HG02571 (cell line): Measurements from ENCODE around the gene TRIM60.
"Not testable (repeated sequence)": the region's sequence is repeated elsewhere in the genome, so short reads cannot be mapped to it uniquely, and the experiment has no call there.

Experiments
- ATAC-seq: cut with Tn5 transposase; IDR thresholded peaks from one replicate; pipeline ENCODE4 v1.9.1; 2021; ENCODE audit warnings: mild to moderate bottlenecking, moderate library complexity; ENCODE audit not compliant: unreplicated experiment

The TRIM60 gene

GRCh38 chr4:165052627-165053026 lies 20.8 kb downstream of the TRIM60 start:
- no peak for ATAC-seq

- ATAC-seq: no peak
Measured at GRCh38 chr4:165053645-165054044, 21.8 kb downstream of the TRIM60 start, which contains the start of gene TRIM75. TSS of gene TRIM75 (plus strand) at chr4:165053866. CDS start at chr4:165059148, 5,282 bp downstream.

GRCh38 chr4:165055601-165056000 lies 23.8 kb downstream of the TRIM60 start:
- ATAC-seq: no peak

GRCh38 chr4:165058666-165059065 lies 26.9 kb downstream of the TRIM60 start:
- no peak for ATAC-seq

- no peak for ATAC-seq
Measured at GRCh38 chr4:165059386-165059785, 27.6 kb downstream of the TRIM60 start.

- no peak for ATAC-seq
Measured at GRCh38 chr4:165060938-165061337, 29.1 kb downstream of the TRIM60 start.

GRCh38 chr4:165070560-165070959 lies 38.8 kb downstream of the TRIM60 start:
- no peak for ATAC-seq

- ATAC-seq: not testable (repeated sequence)
Measured at GRCh38 chr4:165073346-165073745, 41.5 kb downstream of the TRIM60 start.

- no peak for ATAC-seq
Measured at GRCh38 chr4:165077034-165077578, 45.3 kb downstream of the TRIM60 start.

- no peak for ATAC-seq
Measured at GRCh38 chr4:165079476-165079875, 47.7 kb downstream of the TRIM60 start.

GRCh38 chr4:165084787-165085186 lies 53.0 kb downstream of the TRIM60 start:
- ATAC-seq: not testable (repeated sequence)

GRCh38 chr4:165085946-165086345 lies 54.1 kb downstream of the TRIM60 start:
- ATAC-seq: no peak

GRCh38 chr4:165088366-165088765 lies 56.6 kb downstream of the TRIM60 start:
- ATAC-seq: no peak
